HG02763 (cell line): ENCODE data around the gene IFFO2.

Experiments
- ATAC-seq: cut with Tn5 transposase; IDR thresholded peaks from one replicate; pipeline ENCODE4 v1.9.1; 2021; ENCODE audit warnings: mild to moderate bottlenecking, moderate library complexity; ENCODE audit not compliant: unreplicated experiment

Gene IFFO2

GRCh38 chr1:18956193-18957135, at the start of gene IFFO2:
TSS of gene IFFO2 (minus strand) at chr1:18956676. CDS start at chr1:18956332, 344 bp downstream.
- peak; percentile 73 for ATAC-seq

- no peak for ATAC-seq
Measured at GRCh38 chr1:19006000-19006399, 49.5 kb upstream of the IFFO2 start.

- no peak for ATAC-seq
Measured at GRCh38 chr1:19003371-19004290, 47.2 kb upstream of the IFFO2 start.

- ATAC-seq = no peak
Measured at GRCh38 chr1:19000065-19000464, 43.6 kb upstream of the IFFO2 start.

- ATAC-seq = no peak
Measured at GRCh38 chr1:18999359-18999758, 42.9 kb upstream of the IFFO2 start.

- no peak for ATAC-seq
Measured at GRCh38 chr1:18998016-18998724, 41.7 kb upstream of the IFFO2 start.

GRCh38 chr1:18997508-18997907, 41.0 kb upstream of the IFFO2 start:
- no peak for ATAC-seq

GRCh38 chr1:18996548-18997177, 40.2 kb upstream of the IFFO2 start:
- ATAC-seq = no peak

- ATAC-seq = no peak
Measured at GRCh38 chr1:18994381-18994780, 37.9 kb upstream of the IFFO2 start.

- ATAC-seq = no peak
Measured at GRCh38 chr1:18992646-18993045, 36.2 kb upstream of the IFFO2 start.

GRCh38 chr1:18991585-18991984, 35.1 kb upstream of the IFFO2 start:
- ATAC-seq = no peak

- no peak for ATAC-seq
Measured at GRCh38 chr1:18989896-18990295, 33.4 kb upstream of the IFFO2 start.

- ATAC-seq = no peak
Measured at GRCh38 chr1:18989176-18989799, 32.8 kb upstream of the IFFO2 start.

- ATAC-seq = no peak
Measured at GRCh38 chr1:18981242-18981641, 24.8 kb upstream of the IFFO2 start.

- ATAC-seq = no peak
Measured at GRCh38 chr1:18978706-18979105, 22.2 kb upstream of the IFFO2 start.

- ATAC-seq = no peak
Measured at GRCh38 chr1:18977428-18977827, 21.0 kb upstream of the IFFO2 start.

- ATAC-seq = no peak
Measured at GRCh38 chr1:18976096-18976495, 19.6 kb upstream of the IFFO2 start.

- ATAC-seq = no peak
Measured at GRCh38 chr1:18974606-18975005, 18.1 kb upstream of the IFFO2 start.

GRCh38 chr1:18974005-18974404, 17.5 kb upstream of the IFFO2 start:
- no peak for ATAC-seq

- ATAC-seq = no peak
Measured at GRCh38 chr1:18973446-18973955, 17.0 kb upstream of the IFFO2 start.
